GM21529 (cell line): Measurements from ENCODE around the gene IMMP2L.
A peak's percentile ranks its signal among the peaks of the same experiment; 100 is the strongest.

ENCODE experiments used
- ATAC-seq: cut with Tn5 transposase; IDR thresholded peaks from one replicate; pipeline ENCODE4 v1.9.1; 2021; ENCODE audit not compliant: unreplicated experiment

The IMMP2L gene

GRCh38 chr7:110842796-110843195 lies 719.5 kb downstream of the IMMP2L start:
- ATAC-seq, result no peak

- ATAC-seq, result no peak
Observed at GRCh38 chr7:110841840-110842545, 720.3 kb downstream of the IMMP2L start.

- ATAC-seq, result no peak
Observed at GRCh38 chr7:110839866-110840265, 722.4 kb downstream of the IMMP2L start.

- ATAC-seq, result no peak
Observed at GRCh38 chr7:110835849-110836248, 726.4 kb downstream of the IMMP2L start.

GRCh38 chr7:110835218-110835617 lies 727.1 kb downstream of the IMMP2L start:
- no peak for ATAC-seq

GRCh38 chr7:110831419-110831818 lies 730.9 kb downstream of the IMMP2L start:
- ATAC-seq, result no peak

GRCh38 chr7:110830778-110831177 lies 731.5 kb downstream of the IMMP2L start:
- no peak for ATAC-seq

GRCh38 chr7:110827936-110828335 lies 734.4 kb downstream of the IMMP2L start:
- no peak for ATAC-seq

GRCh38 chr7:110827287-110827855 lies 734.9 kb downstream of the IMMP2L start:
- ATAC-seq, result no peak

GRCh38 chr7:110813986-110814385 lies 748.3 kb downstream of the IMMP2L start:
- ATAC-seq, result no peak

GRCh38 chr7:110809832-110810231 lies 752.5 kb downstream of the IMMP2L start:
- ATAC-seq, result no peak

GRCh38 chr7:110808361-110808760 lies 753.9 kb downstream of the IMMP2L start:
- ATAC-seq, result no peak

- no peak for ATAC-seq
Observed at GRCh38 chr7:110804501-110804900, 757.8 kb downstream of the IMMP2L start.

GRCh38 chr7:110803602-110804143 lies 758.6 kb downstream of the IMMP2L start:
- ATAC-seq, result no peak

GRCh38 chr7:110801502-110801901 lies 760.8 kb downstream of the IMMP2L start:
- peak; percentile 77 for ATAC-seq

GRCh38 chr7:110800984-110801383 lies 761.3 kb downstream of the IMMP2L start:
- ATAC-seq, result peak; percentile 47

GRCh38 chr7:110797656-110798055 lies 764.6 kb downstream of the IMMP2L start:
- ATAC-seq, result no peak

GRCh38 chr7:110790992-110791391 lies 771.3 kb downstream of the IMMP2L start:
- ATAC-seq, result no peak

- no peak for ATAC-seq
Observed at GRCh38 chr7:110786328-110786965, 775.8 kb downstream of the IMMP2L start.

GRCh38 chr7:110784749-110785148 lies 777.5 kb downstream of the IMMP2L start:
- ATAC-seq, result no peak

- no peak for ATAC-seq
Observed at GRCh38 chr7:110780712-110781111, 781.6 kb downstream of the IMMP2L start.

- ATAC-seq, result no peak
Observed at GRCh38 chr7:110779339-110779738, 783.0 kb downstream of the IMMP2L start.
